Measurements from ENCODE around the gene AASS.

Gene AASS

DNA sequence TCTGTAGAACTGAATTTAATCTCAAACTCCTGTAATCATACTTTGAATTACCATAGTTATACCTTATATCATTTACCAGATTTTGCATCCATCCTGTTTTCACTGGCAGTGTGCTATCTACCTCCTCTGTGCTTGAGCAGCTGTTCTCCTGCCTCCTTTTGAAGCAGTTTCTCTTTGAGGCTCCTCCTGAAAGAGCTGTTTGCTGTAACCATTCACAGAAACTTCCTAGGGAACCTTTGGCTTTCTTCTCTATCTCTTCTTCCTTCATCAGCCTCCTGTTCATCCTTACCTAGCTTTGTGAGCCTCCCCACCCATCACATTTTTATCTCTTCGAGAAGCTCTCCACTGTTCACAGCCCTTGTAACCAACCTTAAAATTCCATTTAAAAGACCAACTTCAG lies 108.2 kb downstream of the AASS start:
- no peak for DNase-seq

DNA sequence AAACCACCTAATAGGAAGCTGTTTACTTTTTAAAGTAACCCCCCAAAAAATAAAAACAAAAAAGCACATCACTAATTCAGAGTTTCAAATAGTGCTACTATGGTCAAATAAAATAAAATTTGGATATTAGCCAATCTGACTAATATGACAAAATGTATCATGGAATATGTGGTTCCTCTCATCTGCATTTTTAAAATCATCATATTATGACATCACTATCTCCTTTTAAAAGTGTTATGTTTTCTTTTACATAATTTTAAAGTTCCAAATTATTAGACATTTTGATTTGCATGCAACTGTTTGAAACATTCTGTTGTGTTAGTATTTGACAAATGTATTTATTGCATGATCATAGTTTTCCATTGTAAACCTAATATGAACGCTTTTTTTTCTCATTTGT lies 110.4 kb downstream of the AASS start:
- no peak for DNase-seq

GRCh38 chr7:122027058-122027457 lies 117.0 kb downstream of the AASS start:
- no peak for DNase-seq
